Tibial nerve (tissue), 3 donors: ENCODE results near the gene KLF14.

Experiments used
- POLR2A ChIP-seq, 2 donors: fragments of 450-650 bp; IDR thresholded peaks; one replicate each; pipeline ENCODE4 v1.6.1; 2017; ENCODE audit warnings: antibody characterized with exemption in 2 of 2, mild to moderate bottlenecking in 2 of 2, moderate library complexity in 2 of 2
- TF ChIP-seq, protein P1 (sequence below), 5 experiments: fragments of 200-600 bp in 3 of 5; fragments of 450-650 bp in 2 of 5; sonication (generic) in 3 of 5; IDR thresholded peaks; one replicate each; pipeline ENCODE4 v1.5.1; 2016 to 2019; ENCODE audit warnings: antibody characterized with exemption in 5 of 5, mild to moderate bottlenecking in 3 of 5, moderate library complexity in 2 of 5

DNA sequence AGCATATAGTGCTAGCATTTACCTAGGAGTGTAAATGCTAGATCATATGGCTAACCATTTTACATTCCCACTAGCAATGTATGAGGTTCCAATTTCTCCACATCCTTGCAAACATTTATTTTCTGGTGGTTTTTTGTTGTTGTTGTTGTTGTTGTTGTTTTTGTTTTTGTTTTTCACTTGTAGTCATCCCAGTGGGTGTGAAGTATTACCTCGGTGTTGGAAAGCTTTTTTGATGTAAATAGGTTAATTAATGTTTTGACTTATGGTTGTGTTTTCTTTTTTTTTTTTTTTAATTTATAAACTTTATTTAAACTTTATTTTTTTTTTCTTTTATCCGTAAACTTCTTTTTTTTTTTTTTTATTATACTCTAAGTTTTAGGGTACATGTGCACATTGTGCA lies 32.4 kb downstream of the KLF14 start:
- TF ChIP-seq, protein P1, sequence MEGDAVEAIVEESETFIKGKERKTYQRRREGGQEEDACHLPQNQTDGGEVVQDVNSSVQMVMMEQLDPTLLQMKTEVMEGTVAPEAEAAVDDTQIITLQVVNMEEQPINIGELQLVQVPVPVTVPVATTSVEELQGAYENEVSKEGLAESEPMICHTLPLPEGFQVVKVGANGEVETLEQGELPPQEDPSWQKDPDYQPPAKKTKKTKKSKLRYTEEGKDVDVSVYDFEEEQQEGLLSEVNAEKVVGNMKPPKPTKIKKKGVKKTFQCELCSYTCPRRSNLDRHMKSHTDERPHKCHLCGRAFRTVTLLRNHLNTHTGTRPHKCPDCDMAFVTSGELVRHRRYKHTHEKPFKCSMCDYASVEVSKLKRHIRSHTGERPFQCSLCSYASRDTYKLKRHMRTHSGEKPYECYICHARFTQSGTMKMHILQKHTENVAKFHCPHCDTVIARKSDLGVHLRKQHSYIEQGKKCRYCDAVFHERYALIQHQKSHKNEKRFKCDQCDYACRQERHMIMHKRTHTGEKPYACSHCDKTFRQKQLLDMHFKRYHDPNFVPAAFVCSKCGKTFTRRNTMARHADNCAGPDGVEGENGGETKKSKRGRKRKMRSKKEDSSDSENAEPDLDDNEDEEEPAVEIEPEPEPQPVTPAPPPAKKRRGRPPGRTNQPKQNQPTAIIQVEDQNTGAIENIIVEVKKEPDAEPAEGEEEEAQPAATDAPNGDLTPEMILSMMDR (IDR thresholded peaks at IDR 0.05), result no peak
- TF ChIP-seq POLR2A (IDR thresholded peaks at IDR 0.05), result no peak
